IPS-15b (cell line): Measurements from ENCODE around the gene NDUFS8.
A peak's percentile ranks its signal among the peaks of the same experiment; 100 is the strongest.

Experiments used
- H3K27me3 ChIP-seq: one replicate; pipeline ENCODE4 v1.6.1; 2013; ENCODE audit warnings: low read length; ENCODE audit not compliant: control insufficient read depth, insufficient read depth
- H3K36me3 ChIP-seq: one replicate; pipeline ENCODE4 v1.6.1; 2013; ENCODE audit warnings: low read length; ENCODE audit not compliant: control insufficient read depth, insufficient read depth
- H3K4me1 ChIP-seq: one replicate; pipeline ENCODE4 v1.6.1; 2013; ENCODE audit warnings: mild to moderate bottlenecking, low read length; ENCODE audit not compliant: control insufficient read depth, insufficient read depth
- H3K4me3 ChIP-seq: one replicate; pipeline ENCODE4 v1.5.1; 2013; ENCODE audit warnings: low read depth, low read length
- H3K9ac ChIP-seq: one replicate; pipeline ENCODE4 v1.6.1; 2013; ENCODE audit warnings: low read depth, mild to moderate bottlenecking, low read length
- H3K9me3 ChIP-seq: one replicate; pipeline ENCODE4 v1.6.1; 2013; ENCODE audit warnings: mild to moderate bottlenecking, low read length; ENCODE audit not compliant: control insufficient read depth, insufficient read depth

Gene NDUFS8

DNA sequence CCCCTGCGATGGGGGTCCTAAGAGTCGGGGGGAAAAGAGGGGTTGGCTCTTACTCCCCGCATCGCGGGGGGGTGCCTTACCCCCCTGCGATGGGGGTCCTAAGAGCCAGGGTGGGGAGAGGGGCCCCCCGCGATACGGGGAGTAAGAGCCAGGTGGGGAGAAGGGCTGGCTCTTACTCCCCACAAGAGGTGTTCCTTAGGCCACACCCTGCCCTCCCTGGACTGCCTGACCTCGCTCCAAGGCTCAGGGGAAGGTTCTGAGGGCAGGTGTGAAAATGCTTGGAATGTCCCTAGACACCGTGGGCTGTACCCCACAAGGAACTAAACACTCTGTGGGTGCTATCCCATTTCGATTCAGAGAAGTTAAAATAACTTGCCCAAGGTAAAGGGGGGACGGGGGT, 34.4 kb upstream of the NDUFS8 start:
- Histone ChIP-seq H3K36me3 (no peaks in the 10 kb centered on the region), H3K9me3 (no peaks in the 10 kb centered on the region), H3K4me1 (no peaks in the 10 kb centered on the region), H3K27me3 (no peaks in the 10 kb centered on the region), H3K9ac (no peak overlapping the region), H3K4me3 (no peak overlapping the region)

GRCh38 chr11:67996622-67997474, 33.6 kb upstream of the NDUFS8 start:
- H3K9me3 ChIP-seq = no peaks in the 10 kb centered on the region
- H3K4me1 ChIP-seq = no peaks in the 10 kb centered on the region
- H3K36me3 ChIP-seq = no peaks in the 10 kb centered on the region
- peak overlapping the region; percentile 81 for H3K4me3 ChIP-seq
- no peak overlapping the region for H3K9ac ChIP-seq
- no peaks in the 10 kb centered on the region for H3K27me3 ChIP-seq

- no peaks in the 10 kb centered on the region for H3K4me1 ChIP-seq
- H3K27me3 ChIP-seq = no peaks in the 10 kb centered on the region
- H3K9me3 ChIP-seq = no peaks in the 10 kb centered on the region
- H3K9ac ChIP-seq = no peak overlapping the region
- H3K4me3 ChIP-seq = no peak overlapping the region
- no peaks in the 10 kb centered on the region for H3K36me3 ChIP-seq
Measured at GRCh38 chr11:67997475-67997921, 33.0 kb upstream of the NDUFS8 start.

- Histone ChIP-seq H3K27me3 (no peaks in the 10 kb centered on the region), H3K4me3 (no peak overlapping the region), H3K9me3 (no peaks in the 10 kb centered on the region), H3K9ac (no peak overlapping the region), H3K36me3 (no peaks in the 10 kb centered on the region), H3K4me1 (no peaks in the 10 kb centered on the region)
Measured at GRCh38 chr11:67998150-67999045, 32.1 kb upstream of the NDUFS8 start.

DNA sequence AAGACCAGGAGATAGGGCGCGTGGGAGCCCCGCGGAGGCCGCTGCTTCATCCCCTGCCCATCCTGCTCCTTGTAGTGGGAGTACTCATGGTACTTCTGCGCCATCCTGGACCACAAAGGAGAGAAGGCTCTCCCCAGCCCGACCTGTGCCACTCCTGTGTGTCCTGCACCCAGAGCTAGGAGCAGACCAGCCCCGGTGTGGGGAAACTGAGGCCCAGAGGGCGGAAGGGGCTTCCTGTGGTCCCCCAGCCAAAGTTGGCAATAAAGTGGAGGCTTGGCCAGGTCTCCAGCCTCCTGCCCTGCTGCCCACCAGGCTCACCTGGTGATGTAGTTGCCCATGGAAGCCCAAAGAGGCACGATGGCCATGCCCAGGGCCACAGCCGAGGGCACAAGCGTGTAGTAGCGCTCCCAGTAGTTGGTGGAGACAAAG, 31.3 kb upstream of the NDUFS8 start:
- Histone ChIP-seq H3K27me3 (no peaks in the 10 kb centered on the region), H3K9ac (no peak overlapping the region), H3K9me3 (no peaks in the 10 kb centered on the region), H3K4me3 (no peak overlapping the region), H3K4me1 (peaks cover under 1% of the 10 kb centered on the region), H3K36me3 (no peaks in the 10 kb centered on the region)

DNA sequence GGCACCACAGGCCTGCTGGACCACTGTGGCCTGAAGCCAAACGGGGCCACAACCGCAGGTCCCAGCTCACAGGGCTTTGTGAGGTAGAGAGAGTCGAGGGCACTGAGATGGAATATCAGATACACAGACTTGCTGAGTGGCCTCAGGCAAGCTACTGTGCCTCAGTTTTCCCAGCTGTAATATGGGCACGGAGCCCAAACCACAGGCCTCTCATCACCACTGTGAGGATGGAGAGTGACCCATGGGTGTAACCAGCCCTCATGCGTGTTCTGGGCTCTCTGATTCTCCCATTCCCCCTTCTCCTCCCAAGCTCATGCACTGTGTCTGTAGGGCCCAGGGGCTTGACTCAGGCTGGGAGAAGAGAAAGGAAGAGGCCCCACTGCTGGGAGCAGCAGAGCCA, 30.8 kb upstream of the NDUFS8 start:
- Histone ChIP-seq H3K27me3 (no peaks in the 10 kb centered on the region), H3K9ac (no peak overlapping the region), H3K4me1 (peaks cover 2% of the 10 kb centered on the region), H3K4me3 (no peak overlapping the region), H3K9me3 (no peaks in the 10 kb centered on the region), H3K36me3 (no peaks in the 10 kb centered on the region)

GRCh38 chr11:68002575-68002937, 27.9 kb upstream of the NDUFS8 start:
- Histone ChIP-seq H3K9ac (no peak overlapping the region), H3K4me3 (peak overlapping the region; percentile 8), H3K9me3 (no peaks in the 10 kb centered on the region), H3K4me1 (peaks cover 2% of the 10 kb centered on the region), H3K27me3 (no peaks in the 10 kb centered on the region), H3K36me3 (no peaks in the 10 kb centered on the region)

DNA sequence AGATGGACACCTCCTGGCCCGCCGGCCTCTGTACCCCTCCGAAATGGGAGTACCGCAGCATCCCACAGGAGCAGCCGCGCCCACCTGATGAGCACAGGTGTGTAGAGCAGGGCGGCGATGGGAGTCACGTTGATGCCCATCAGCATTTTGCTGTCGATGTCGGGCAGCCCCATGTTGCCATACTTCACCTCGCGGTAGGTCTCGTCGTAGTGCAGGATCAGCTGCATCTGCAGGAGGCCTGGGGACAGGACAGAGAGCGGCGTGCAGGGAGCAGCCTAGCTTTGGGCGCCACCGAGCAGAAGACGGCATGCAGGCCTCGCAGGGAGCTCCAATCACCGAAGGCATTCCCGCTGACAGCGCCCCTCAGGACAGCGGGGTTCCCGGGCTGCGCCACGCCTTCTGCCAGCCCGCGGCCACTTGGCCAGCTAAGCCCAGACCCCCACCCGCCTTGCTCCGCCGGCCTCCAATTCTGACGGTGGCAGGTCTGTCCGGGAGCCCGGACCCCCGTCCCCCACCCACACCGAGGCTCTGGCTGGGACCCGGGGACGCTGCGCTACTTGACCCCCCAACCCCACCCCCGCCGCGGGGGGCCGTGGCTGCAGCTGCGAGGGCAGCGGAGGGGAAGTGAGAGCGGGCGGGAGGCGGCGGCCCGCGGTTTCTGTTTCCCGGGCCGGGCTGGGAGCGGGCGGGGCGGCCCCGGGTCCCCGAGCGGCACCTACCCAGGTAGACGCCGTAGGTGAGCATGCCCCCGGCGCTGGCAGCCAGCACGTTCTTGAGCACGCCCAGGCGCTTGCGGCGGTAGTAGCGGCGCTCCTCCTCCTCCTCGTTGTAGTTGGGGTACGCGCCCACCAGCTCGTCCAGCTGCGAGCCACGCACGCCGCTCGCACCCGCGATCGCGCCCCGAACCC, 27.3 kb upstream of the NDUFS8 start:
- Histone ChIP-seq H3K36me3 (no peaks in the 10 kb centered on the region), H3K9me3 (no peaks in the 10 kb centered on the region), H3K4me1 (peaks cover 2% of the 10 kb centered on the region), H3K9ac (no peak overlapping the region), H3K27me3 (no peaks in the 10 kb centered on the region), H3K4me3 (peak overlapping the region; percentile 49)

- Histone ChIP-seq H3K36me3 (no peaks in the 10 kb centered on the region), H3K9me3 (no peaks in the 10 kb centered on the region), H3K27me3 (no peaks in the 10 kb centered on the region), H3K9ac (no peak within 1 kb of the TSS), H3K4me3 (peak within 1 kb of the TSS; percentile 49), H3K4me1 (peaks cover 2% of the 10 kb centered on the region)
Measured at GRCh38 chr11:68003846-68004550, 26.5 kb upstream of the NDUFS8 start, which contains the start of gene UNC93B1. Gene UNC93B1, minus strand, starts transcription at chr11:68004097. Its CDS starts 54 bp downstream, at chr11:68004043.

- Histone ChIP-seq H3K27me3 (no peaks in the 10 kb centered on the region), H3K4me3 (peak overlapping the region; percentile 49), H3K36me3 (no peaks in the 10 kb centered on the region), H3K9me3 (no peaks in the 10 kb centered on the region), H3K9ac (no peak overlapping the region), H3K4me1 (peaks cover 2% of the 10 kb centered on the region)
Measured at GRCh38 chr11:68004551-68005335, 25.7 kb upstream of the NDUFS8 start.
